Activated CD8-positive, alpha-beta memory T cell treated with anti-CD3 and anti-CD28 coated beads, Interleukin-2, amount 50 U/mL, for 1 hour (primary cell): Measurements from ENCODE around the gene ATP9B.
"Not testable (repeated sequence)": the region's sequence is repeated elsewhere in the genome, so short reads cannot be mapped to it uniquely, and the experiment has no call there.

Experiments used
- DNase-seq: peaks from one replicate; pipeline ENCODE4 v3.0.0-alpha.2; 2020; ENCODE audit errors: extremely low read depth

ATP9B gene

GRCh38 chr18:79355433-79356335 is 286.5 kb downstream of the ATP9B start:
- DNase-seq, result no peak

GRCh38 chr18:79356435-79356834 is 287.2 kb downstream of the ATP9B start:
- no peak for DNase-seq

DNA sequence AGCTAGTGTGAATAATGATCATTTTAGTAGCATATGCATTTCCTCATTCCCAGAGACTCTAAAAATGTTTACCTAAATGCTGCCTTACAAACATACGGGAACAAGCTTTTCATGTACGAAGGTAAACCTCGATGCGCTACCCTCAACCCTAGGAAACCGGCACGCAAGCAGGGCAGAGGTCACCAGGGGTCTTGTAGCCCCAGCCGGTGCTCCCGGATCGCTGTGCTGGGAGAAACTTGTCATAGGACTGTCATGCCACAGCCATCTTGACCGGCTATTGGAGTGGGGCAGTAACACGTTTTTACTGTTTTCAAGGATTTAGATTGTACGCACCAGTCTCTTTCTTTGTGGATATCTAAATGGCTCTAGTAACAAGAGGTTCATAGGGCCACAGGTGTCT is 291.7 kb downstream of the ATP9B start:
- no peak for DNase-seq

DNA sequence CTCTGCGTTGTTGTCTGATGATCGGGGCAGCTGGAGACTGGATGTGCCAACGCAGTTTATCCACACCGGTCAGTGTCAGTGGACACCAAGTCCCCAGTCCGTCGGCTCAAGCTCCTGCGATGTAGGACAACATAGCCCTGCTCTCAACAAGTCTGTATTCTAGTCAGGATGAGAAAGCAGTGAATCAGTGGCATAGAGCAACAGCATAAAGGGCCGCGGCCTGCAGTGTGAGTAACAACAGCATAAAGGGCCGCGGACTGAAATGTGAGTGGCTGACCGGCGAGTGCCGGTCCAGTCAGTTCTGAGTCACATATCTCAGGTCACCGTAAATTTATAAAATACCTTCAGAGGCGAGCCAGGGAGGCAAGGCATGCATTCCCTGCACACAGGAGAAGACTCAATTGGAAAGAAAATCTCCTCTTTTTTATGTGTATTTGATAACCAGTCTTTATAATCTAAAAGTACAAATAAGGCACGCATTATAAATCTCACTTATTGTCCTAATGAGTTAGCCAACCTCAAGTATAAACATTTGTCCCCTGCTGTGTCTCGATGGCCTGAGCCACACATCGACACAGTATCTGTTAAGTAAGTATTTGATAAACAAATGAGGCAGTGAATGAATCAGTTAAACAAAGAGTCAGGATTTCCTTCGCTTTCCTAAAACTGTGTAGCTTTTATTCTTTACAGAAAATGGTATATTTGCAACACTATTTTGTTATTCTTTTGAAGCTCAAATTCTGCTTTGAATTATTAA is 292.8 kb downstream of the ATP9B start:
- no peak for DNase-seq

- no peak for DNase-seq
Observed at GRCh38 chr18:79365701-79366100, 296.5 kb downstream of the ATP9B start.

DNA sequence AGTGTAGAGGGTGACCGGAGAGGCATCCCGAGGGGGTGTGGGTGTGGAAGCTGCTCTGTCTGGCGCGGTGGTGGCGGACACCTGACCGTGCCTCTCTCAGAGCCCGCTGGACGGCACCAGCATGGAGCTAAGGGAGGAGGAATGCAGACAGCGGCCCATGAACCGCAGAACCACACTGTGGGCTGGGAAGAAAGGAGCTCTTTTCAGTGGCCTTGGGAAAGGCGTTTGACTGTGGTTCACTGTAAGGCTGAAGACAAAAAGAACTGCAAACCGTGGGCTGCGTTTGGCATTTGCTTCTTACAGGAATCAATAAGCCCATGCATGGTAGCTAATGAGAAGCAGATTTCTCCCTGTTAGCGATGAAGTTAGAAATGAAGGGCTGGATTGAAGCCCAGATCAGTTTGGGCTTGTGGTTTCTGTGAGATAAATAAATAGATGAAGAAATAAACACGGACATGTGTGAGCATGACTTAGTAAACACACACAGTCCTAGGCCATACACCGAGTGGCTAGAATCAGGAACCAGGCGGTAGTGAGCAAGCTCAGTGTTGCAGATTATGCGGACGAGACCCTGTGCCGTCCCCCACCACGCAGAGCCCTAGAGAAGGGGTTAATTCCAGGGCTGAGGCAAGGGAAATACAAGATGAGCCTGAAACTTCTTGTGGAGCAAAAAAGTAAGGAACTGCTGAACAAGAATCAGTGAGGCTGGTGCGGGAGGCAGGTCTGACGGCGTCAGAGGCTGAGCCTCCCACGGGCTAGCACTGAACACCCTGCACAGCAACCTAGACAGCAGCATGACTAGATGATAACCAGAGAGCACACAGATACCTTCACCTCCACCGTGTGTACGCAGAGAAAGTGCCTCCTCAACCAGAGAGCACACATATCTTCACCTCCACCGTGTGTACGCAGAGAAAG is 297.2 kb downstream of the ATP9B start:
- DNase-seq, result no peak

DNA sequence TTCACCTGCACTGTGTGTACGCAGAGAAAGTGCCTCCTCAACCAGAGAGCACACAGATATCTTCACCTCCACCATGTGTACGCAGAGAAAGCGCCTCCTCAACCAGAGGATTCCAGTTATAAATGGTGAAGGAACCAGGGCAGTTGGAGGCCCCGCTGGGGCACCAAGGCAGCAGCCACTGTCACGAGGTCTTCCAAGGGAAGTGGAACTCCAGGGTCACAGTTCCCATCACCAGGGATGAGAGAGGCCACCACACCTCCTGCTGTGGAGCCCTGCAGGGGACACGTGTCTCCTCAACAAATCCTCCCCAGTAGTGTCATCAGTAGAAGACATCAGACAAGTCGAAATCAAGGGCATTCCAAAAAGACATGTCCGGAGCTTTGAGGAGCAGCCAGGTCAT is 298.3 kb downstream of the ATP9B start:
- DNase-seq, result no peak

DNA sequence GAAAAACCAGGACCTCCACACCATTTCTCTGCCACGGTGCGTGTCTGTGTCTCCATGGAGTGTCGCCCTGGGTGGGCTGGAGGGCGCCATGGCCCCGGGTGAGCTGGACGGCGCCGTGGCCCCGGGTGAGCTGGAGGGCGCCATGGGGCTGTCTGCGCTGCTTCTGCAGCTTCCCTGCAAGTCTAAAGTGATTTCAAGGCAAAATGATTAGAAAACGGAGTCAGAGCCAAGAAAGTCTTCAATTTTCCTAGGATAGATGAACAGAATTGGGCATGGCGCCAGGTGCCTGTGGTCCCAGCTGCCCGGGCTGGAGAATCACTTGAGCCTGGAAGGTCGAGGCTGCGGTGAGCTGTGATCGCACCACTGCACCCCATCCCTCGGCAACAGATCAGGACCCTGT is 298.8 kb downstream of the ATP9B start:
- no peak for DNase-seq

DNA sequence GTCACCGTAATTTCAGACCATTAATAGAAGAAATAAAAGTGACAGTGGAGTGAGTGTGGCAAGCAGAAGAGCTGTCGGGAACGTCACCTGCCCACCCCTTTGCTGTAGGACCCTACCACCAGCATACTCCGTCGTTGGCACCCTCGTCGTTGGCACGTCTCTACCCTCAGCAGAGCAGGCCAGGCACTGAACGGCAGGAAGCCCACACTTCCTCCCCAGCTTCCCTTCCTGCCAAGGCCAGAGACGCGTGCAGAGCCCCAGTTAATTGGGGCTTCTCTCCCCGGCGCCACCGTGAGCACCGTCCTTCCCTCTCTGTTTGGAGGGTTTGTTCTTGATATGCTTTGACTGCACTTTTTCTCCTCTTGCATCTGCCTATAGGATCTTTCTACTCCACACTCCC is 299.5 kb downstream of the ATP9B start:
- no peak for DNase-seq

GRCh38 chr18:79371561-79372121 is 302.4 kb downstream of the ATP9B start:
- no peak for DNase-seq

DNA sequence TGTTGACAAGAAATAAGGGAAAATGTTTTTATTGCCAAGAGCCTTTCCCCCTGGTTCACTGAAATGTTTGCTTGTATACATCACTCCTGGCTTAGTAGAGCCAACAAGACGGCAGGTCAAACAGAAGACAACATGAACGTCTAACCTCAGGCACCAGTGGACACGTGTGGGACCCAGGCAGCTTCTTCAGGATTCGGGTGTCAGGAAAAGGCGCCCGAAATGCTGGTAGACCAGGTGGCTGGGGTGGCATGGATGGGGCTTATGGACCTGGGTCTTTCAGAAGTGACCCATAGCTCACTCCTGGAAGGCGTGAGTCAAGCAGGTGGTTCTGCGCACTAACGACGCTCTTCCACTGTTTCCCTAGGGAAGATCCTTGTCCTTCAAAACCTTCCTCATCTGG is 303.3 kb downstream of the ATP9B start:
- DNase-seq, result no peak

GRCh38 chr18:79372991-79373390 is 303.8 kb downstream of the ATP9B start:
- no peak for DNase-seq

DNA sequence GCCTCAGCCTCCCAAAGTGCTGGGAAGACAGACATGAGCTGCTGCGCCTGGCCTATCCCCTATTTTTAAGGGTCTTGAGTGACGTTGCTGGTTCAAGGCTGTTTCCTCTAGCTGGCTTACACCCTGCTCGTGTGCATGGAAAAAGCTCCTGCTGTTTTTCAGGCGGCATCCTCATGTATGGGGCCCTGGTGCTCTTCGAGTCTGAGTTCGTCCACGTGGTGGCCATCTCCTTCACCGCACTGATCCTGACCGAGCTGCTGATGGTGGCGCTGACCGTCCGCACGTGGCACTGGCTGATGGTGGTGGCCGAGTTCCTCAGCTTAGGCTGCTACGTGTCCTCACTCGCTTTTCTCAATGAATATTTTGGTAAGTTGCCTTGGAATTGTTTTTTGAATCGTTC is 304.5 kb downstream of the ATP9B start:
- DNase-seq, result no peak

GRCh38 chr18:79374408-79375171 is 305.4 kb downstream of the ATP9B start:
- no peak for DNase-seq

DNA sequence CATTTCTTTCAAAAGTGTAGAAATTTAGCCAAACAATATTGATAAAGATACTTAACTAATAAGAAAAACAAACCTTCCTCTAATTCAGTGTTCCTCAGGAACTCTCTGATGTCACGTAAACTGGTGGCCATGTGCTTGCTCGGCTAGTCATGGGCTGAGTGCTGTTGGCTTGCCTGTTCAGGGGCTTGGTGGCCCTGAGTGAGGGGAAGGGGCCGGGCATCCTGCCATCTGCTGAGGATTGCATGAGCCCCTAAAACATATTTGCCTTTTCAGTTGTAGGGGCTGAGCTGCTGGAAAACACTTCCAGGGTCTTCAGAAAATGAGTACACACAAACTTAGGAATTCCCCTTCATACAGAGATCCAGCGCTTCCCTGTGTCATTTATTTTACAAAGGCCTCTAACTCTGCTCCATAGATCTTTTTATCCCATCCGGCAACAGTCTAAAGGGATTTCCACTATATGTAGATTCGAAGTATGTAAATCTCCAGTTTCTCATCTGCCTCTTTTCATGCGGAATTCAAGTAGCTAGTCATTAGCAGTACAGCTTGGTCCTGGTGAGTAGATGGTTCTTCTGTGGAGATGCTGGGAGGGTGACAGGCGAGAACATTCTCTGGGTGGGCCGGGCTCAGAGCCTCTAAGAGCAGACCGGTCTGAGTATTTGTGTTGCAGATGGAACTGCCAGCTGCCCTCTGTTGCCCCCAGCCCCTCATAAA is 306.4 kb downstream of the ATP9B start:
- DNase-seq, result no peak

- DNase-seq, result not testable (repeated sequence)
Observed at GRCh38 chr18:79376661-79377060, 307.5 kb downstream of the ATP9B start.

DNA sequence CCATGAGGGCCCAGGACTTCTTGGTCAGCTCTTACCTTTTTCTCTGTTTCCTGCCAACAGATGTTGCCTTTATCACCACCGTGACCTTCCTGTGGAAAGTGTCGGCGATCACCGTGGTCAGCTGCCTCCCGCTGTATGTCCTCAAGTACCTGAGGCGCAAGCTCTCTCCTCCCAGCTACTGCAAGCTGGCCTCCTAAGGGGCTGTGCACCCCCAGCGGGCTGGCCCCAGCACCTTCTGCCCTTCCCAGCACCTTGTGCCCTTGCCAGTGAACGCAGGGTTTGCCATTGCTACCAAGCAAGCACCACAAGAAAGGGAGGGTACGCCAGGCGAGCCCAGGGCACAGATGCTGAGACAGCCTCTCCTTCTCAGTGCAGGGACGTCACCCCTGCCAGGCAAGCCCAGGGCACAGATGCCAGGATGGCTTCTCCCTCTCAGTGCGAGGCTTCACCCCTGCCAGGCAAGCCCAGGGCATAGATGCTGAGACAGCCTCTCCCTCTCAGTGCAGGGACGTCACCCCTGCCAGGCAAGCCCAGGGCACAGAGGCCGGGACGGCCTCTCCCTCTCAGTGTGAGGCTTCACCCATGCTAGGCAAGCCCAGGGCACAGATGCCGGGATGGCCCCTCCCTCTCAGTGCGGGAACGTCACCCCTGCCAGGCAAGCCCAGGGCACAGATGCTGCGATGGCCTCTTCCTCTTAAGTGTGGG is 308.1 kb downstream of the ATP9B start:
- no peak for DNase-seq

- DNase-seq, result peak; percentile 52
Observed at GRCh38 chr18:79378536-79379250, 309.5 kb downstream of the ATP9B start.
